HG03196 (cell line): ENCODE data around the gene TBC1D7.

Experiments
- ATAC-seq: cut with Tn5 transposase; IDR thresholded peaks from one replicate; pipeline ENCODE4 v1.9.1; 2021; ENCODE audit not compliant: unreplicated experiment

TBC1D7 gene

DNA sequence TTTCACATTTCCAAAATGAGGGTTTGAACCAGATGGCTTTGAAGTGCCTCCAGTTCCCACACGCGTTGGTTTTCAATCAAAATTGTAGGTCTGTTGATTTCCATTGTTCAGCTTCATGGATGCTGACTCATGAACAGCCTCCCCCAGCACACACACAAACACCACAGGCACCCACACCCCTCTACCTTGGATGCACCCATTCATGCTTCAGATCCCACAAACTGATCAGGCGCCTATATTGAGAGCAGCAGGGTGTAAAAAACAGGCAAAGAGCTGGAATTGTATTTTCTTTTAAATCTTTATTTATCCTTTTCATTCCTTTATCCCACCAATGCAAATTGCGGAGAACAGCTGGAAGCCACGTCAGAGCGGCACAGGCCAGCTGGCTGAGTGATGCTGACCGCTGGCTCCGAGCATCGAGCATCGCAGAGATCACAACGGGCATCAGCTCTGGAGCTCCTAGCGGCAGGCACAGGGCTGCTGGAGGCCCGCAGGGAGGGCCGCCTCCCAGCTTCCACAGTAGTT lies 29.3 kb upstream of the TBC1D7 start:
- ATAC-seq = no peak

DNA sequence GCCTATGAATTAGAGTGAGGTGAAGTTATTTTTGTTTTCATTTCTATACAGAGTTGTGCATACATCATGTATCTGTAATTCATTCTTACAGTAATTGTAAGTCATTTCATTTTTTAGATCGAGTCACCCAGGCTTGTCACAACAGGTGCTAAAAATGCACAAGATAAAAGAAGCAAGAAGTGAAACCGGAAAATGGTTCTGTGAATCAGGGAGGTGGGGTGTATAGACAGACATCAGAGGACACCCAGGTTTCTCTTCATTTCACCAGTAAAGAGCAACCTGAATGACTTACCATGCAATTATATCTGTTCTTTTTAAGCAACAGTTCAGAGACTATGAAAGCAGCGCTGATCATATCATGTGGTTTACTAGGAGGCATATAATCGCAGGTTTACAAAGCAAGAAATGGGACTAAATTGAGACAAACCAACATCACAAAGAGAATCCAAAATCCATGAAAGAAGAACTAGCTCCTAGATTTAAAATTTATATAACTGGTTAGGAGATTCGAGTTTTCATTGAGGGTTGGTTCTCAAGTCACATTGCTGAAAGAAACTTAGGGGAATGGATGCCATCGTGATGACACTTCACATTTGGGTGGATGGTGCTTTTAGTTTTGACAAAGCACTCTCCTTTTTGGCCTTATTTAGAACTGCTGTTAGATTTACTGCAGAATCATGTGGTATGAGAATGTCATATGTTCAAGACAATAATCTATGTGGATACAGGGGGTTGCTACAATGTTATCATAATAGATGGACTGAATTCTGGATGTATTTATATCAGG lies 27.9 kb upstream of the TBC1D7 start:
- peak; percentile 72 for ATAC-seq

DNA sequence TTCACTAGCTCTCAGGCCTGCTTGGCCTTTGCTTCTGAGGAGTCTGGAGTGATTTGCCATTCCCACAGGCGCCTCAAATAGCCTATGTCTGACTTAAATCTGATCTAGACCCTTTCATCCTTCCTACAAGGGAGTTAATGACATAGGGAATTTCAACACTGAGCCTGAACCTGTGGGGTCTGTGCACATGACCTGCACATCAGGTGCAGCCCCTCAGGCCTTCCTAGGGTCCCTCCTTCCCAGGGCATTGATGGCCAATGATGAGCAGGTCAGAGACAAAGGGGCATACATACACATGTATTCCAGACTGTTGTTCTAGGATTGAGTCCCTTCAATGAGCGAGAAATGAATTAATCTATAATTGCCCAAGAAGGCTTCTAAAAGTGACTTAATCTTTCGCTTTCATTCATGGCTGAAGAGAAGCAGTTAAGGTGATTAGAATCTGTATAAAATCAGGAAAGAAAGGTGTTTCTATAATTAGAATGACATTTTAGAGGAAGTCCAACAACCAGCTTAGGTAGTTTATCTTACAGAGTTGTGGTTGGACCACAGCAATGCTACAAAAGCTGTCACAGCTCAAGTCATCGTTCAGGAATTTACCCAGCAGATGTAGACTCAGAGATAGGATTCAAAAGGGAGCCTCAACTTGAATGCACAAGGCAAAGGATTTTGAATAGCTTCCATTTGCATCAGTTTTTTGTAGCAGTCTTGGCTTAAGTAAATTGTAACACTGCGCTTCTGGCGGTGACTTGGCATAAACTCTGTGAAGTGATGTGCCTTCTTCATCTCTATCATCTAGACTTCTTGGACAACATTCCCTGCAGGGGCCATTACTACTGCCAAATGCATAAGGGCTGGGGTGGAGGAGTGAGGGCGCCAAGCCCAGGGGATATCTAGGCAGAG lies 27.0 kb upstream of the TBC1D7 start:
- ATAC-seq = peak; percentile 47

DNA sequence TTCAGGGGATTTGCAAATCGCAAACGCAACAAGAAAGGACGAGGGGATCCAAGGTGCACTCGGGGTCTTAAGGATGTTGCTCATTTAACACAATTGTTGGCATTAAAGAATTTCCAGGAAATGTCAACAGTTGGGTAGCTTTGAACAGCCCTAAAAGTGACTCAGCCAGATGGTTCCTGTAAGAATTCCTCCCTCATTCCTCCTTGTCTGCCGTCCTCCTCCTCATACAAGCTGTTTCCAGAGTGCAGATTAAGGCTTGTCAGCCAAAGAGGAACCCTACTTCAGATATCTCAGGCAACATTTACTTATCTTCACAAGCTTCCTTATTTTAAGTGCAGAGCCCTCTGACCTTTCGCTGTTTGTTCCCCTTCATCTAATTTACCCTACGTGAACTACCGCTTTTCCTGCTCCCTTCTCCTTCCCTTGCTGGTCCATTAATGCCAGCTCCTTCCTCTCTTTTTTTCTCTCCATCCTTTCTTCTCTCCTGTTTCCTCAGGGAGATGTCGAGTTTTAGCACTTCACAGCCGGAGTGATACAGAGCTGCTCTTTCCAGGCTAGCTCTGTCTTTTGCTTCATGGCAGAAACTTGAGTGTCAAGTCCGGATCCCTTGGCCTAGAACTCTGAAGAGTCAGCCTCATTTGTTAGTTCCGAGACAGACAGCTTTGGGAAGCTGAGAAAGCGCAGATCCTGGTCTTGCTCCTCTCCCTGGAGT lies 26.1 kb upstream of the TBC1D7 start:
- no peak for ATAC-seq

DNA sequence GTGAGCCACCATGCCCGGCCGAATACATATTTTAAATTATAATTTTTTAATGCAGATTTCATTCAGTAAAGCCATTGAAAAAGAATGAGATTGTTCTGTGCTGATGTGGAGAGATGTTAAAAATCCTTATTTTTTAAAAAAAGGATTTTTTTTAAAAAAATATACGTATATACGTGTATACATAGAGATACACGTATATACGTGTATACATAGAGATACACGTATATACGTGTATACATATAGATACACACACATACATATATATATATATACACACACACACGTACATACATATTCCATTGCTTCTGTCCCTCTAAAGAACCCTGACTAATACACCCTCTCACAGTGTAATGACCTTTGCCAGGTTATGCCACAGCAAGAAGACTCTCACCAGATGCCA lies 23.8 kb upstream of the TBC1D7 start:
- no peak for ATAC-seq

DNA sequence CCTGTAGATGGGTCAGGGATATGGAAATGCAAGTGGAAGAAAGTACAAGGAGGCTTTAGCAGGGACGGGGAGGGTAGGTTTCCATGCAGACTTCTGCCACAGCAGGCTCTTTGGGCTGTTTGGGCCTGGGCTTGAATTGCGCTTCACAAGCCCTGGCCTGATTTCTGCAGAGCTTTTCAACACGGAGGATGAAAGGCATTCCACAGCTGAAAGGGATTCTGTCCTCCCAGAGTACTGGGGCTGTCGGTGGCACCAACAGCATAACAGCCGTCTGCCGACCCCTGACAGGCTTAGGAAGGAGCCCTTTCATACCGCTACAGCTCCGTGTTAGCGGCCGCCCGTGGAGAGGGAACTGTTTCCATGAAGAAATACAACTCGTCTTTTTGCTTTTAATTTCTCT lies 22.9 kb upstream of the TBC1D7 start:
- ATAC-seq = no peak

DNA sequence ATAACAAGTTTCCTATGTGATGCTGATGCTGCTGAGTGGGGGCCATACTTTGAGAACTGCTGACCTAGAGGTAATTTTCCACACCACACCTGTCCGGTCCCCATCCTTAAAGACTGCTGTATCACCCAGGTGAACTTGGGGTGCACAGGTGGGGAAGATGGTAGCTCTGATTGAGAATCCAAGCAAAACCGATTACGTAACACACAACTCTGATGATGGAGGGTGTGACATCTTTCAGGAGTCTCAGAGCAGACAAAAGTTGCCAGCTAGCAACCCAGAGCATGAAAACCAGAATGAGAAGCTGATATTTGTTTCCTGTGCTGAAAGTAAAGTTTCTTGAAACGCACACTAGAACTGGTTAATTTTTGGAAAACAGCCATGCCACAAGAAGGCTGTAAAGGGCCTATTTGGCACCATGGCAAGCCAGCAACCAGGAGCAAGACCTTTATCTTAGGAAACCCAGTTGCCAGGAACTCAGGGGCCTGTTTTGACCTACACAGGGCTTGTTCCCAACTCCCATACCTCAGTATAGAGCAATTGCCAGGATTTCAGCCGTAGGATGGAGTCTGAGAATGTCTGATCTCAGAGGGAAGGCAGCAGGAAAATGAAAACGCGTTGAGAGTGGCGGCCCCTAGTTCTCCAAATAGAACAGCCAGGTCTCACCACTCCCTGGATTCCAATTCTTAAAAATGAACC lies 21.6 kb upstream of the TBC1D7 start:
- ATAC-seq = no peak

DNA sequence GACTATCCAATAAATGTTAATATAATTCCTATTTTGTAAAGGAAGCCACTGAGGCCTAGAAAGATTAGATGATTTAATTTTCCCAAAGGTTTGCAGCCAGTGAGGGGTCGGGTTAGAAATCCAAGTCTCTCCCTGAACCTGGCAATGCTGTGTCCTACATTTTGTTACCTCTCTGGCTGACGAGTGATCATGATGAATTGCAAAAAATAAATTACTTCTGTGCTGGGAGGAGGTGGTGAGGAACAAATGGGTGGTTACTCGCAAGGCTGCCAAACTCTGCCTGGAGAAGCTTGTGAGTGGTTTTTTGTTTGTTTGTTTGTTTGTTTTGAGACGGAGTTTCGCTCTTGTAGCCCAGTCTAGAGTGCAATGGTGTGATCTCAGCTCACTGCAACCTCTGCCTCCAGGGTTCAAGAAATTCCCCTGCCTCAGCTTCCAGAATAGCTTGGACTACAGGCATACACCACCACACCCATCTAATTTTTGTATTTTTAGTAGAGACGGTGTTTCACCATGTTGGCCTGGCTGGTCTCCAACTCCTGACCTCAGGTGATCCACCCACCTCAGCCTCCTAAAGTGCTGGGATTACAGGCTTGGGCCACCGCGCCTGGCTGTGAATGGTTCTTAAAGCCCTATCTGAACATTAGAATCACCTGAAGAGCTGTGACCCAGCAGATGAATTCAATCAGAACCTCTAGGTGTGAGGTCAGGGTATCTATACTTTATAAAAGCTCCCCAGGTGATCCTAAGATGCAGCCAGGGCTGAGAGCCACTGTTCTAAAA lies 20.2 kb upstream of the TBC1D7 start:
- ATAC-seq = no peak

DNA sequence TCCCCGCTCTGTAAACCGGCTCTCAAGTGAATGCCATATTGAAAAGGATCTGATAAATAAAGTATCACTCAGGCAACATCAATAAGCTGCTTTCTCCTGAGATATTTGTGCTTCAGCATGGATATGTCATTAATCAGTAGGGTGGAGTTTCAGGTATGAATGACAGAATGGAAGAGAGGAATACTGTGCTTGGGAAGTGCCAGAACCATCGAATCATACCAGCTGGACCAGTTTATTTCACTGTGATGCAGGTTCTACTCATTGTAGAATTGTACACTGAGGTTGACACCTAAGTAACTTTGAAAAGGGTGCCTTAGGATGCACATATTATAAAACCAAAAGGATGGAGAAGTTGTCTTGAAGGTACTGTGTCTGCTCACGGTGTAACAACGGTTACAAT lies 17.9 kb upstream of the TBC1D7 start:
- no peak for ATAC-seq

DNA sequence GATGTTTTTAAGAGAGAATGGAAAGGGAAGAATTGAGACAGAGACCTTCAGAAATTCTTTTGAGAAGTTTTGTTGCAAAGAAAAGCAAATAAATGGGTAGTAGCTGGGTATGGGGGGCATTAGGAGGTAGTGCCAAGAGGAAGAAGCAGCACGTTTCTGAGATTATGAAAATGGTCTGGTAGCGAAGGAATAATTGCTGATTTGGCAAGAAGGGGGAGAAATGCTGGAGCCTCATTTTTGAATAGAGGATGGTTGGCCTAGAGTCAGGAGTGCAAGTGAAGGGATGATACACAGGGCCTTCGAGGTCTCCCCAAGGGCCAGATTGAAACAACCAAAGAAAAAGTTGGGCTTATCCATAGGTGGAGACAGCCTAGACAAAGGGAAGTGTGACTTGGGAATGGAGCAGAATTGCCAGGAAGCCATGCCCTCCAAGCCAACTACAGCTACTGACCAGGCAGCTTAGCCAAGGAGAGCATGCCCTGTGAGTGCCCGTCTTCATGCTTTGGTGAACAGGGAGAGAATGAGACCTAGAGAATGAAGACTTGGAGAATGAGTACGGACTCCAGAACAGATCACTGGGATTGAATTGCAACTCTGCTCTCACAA lies 14.2 kb upstream of the TBC1D7 start:
- ATAC-seq = no peak

DNA sequence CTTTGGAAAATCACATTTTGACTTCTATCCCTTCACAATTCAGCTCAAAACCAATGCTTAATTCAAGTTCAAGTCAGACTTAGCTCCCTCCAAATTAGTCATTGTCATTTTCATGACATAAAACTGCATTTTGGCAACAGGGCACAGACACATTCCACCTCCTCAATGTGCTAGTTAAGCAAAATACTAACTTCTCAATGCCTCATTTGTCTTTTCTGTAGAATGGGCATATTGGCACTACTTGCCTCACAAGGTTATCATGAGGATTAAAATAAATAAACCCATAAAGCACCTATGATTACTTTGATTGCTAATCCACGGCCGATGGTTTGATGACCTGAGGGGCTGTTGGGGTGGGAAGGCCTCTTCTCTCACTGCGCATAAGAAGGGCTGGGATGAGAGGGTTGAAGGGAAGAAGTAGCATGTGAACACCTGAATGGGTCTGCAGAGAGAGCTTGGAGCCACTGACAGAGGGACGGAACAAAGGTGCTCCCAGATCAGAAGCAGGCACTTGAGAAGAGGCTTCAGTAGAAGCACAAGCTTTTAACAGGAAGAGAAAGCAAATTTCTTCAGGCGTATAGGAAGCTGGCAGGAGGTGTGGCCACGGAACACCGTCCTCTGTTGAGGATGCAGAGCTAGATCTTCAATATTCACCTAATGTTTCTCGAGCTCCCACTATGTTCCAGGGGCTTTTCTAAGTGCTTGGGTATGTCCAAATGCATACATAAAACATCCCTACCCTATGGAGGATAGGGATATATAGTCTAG lies 11.7 kb upstream of the TBC1D7 start:
- ATAC-seq = no peak

DNA sequence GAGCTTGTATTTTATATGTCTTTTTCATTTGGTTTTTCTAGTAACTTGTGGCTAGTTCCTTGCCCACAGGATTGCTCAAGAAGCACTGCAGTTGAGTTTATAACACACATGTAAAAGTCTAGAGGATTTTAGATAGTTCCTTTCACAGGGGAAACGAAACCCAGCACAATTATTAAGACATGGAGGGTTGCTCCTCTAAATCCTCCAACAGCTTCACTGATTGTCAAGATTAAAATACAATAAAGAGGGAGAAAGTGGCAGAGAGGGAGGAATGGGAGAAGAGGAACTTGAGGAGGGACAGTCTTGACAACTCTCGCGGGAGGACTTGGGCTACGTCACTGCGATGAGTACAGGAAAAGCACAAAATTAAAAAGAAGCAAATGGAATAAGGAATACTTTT lies 9.7 kb upstream of the TBC1D7 start:
- no peak for ATAC-seq

DNA sequence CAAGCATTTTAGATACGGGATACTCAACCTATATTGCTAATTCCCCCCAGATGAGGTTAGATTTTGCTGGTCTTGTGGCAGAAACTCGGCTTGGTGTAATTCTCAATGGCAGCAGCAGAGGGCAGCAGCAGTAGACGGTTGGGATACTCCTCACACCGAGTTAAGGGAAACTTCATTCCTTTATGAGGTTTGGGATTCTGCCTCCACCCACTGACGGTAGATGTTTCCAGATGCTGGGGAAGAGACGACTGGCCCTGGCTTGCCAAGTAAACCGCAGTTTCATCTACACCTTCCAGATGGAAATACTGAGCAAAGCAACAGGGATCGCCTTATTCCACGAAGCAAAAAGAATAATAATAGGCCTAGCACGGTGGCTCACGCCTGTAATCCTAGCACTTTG lies 8.2 kb upstream of the TBC1D7 start:
- ATAC-seq = no peak

DNA sequence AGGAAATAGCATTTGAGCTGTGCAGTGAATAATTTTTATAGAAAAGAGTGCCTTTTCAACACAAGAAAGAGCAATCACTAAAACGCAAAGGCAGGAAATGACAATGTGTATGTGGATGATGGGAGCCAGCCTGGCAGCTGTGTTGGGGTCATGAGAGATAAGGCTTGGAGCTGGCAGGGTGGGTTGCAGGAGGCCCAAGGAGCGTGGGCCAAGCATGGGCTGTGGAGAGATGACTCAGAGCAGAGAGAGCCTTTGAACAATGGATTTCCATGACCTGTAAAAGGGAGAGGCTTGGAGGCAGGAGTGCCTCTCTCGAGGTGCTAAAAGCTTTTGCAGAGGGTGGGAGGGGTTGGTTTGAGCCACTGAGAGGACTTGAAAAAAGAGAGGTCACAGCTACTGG lies 6.6 kb upstream of the TBC1D7 start:
- no peak for ATAC-seq

DNA sequence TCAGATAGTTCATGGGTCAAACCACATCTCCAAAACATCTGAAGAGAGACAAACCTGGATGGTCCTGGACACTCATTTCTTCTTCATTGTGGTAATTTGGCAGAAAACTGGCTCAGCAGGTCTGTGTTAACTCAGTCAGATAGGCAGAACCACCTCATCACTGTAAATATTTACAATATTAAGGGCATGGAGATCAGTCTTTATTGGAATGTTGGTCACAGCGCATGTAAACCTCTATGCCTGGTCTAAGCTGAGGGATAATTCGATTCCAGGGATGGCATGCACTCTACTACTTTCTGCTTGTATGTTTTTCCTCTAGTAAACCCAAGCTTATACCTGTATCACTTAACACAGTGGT lies 4.0 kb upstream of the TBC1D7 start:
- no peak for ATAC-seq

DNA sequence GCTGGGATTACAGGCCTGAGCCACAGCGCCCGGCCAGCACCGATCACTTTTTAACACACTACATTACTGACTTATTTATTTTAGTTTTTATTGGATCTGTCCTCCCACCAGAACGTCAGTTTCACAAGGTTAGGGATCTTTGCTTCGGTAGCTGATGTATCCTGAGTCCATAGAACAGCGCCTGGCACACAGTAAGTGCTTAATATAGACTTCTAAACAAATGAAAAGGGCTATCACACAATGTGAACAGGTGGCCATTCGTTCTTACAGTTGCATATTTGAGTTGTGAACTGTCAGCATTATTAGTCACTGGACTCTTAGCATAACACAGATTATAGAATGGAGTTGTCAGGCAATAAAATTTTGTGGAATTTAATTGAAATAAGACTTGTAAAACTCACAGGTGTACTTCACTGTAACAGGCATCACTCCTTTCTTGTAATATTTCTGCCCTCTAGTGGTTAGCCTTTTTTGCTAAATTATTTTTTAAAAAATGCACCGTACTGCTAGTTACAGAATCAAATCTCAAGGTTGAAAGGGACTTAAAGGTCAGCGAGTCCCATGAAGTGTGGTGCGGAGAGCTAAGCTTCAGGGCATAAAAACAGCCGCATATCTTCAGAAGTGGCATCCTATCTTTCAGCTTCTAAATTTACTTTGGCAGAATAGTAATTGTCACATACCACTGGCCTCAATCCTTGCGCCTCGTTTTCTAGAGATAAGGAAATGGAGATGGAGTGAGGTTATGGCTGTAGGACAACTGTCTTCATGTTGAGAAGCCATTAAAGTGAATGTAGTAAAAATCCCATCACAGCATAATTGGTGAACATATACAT lies 3.4 kb upstream of the TBC1D7 start:
- no peak for ATAC-seq

DNA sequence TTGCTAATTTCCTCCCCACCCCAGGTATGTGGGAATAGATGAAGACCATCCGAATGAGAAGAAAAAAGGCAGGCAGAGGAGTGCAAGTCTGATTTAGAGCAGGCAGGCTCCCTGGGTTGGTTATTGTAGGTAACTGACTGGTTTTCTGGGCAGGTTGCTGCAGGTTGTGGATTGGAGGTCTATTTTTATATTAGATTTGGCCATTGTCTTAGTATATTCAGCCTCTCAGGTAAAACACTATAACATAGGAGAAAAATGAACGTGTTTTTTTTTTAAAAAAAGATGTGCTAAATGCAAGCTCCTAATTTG lies 492 bp upstream of the TBC1D7 start:
- ATAC-seq = no peak

DNA sequence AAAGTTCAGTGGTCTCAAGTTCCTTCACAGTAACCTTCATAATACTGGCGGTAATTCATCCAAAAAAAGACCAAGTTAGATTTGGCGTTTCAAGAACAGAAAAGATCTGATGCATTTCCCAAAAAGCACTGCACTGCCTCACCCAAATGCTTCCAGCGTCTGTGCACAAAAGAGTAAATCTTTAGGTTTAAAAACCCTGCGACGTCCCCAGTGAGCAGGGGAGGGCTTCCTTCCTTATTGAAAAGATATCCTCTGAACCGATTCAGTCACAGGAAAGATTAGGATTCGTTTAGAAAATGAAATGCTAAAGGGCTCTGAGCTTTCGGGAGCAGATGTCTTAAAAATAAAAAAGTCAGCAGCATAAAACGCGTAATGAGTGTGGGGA lies 654 bp downstream of the TBC1D7 start:
- no peak for ATAC-seq
